Nephron (organoid): ENCODE data around the gene LHFPL4.

Source experiments
- H3K27ac Mint-ChIP-seq, 3 experiments: 2 replicates each; pipeline ENCODE4 v1.8.0; 2020; ENCODE audit warnings: mixed read lengths in 3 of 3, mild to moderate bottlenecking in 2 of 3, moderate library complexity in 1 of 3
- H3K27me3 Mint-ChIP-seq: 2 replicates; pipeline ENCODE4 v1.8.0; 2021; ENCODE audit warnings: low read depth, mild to moderate bottlenecking, moderate library complexity, mixed read lengths
- H3K36me3 Mint-ChIP-seq: 2 replicates; pipeline ENCODE4 v1.8.0; 2020; ENCODE audit warnings: low read depth, mixed read lengths
- H3K4me1 Mint-ChIP-seq: 2 replicates; pipeline ENCODE4 v1.8.0; 2020; ENCODE audit warnings: mixed read lengths
- H3K4me3 Mint-ChIP-seq, 3 experiments: 2 replicates each; pipeline ENCODE4 v1.8.0; 2020; ENCODE audit warnings: mild to moderate bottlenecking in 3 of 3, mixed read lengths in 3 of 3, moderate library complexity in 2 of 3
- H3K9me3 Mint-ChIP-seq: 2 replicates; pipeline ENCODE4 v1.8.0; 2020; ENCODE audit warnings: mixed read lengths
- TF ChIP-seq, protein P1 (sequence below), 3 experiments: fragments of 200-600 bp; sonication (generic); IDR thresholded peaks; one replicate each; pipeline ENCODE4 v1.5.0; 2021; ENCODE audit warnings: antibody characterized with exemption in 3 of 3; ENCODE audit not compliant: unreplicated experiment in 3 of 3

Gene LHFPL4

DNA sequence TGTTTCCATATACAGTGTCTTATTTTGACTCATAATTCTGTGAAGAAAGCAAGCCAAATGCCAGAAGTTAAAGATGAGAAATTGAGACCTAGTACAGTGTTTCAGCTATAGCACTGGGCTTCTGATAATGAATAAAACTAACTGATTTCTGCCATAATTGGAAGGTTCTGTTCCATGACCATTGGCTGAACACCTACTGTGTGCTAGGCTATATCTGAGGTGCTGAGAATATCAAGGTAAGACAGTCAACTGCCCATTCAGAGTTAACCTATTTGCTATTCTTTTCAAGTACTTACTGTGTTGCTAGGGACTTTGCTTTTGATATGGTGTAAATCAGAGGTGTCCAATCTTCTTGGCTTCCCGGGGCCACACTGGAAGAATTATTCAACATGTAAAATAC lies 73.4 kb downstream of the LHFPL4 start:
- TF ChIP-seq, protein P1, sequence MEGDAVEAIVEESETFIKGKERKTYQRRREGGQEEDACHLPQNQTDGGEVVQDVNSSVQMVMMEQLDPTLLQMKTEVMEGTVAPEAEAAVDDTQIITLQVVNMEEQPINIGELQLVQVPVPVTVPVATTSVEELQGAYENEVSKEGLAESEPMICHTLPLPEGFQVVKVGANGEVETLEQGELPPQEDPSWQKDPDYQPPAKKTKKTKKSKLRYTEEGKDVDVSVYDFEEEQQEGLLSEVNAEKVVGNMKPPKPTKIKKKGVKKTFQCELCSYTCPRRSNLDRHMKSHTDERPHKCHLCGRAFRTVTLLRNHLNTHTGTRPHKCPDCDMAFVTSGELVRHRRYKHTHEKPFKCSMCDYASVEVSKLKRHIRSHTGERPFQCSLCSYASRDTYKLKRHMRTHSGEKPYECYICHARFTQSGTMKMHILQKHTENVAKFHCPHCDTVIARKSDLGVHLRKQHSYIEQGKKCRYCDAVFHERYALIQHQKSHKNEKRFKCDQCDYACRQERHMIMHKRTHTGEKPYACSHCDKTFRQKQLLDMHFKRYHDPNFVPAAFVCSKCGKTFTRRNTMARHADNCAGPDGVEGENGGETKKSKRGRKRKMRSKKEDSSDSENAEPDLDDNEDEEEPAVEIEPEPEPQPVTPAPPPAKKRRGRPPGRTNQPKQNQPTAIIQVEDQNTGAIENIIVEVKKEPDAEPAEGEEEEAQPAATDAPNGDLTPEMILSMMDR (IDR thresholded peaks at IDR 0.05; ENCODE audit: unreplicated experiment in 3 of 3): no peak
- Mint-ChIP-seq H3K27ac (no peak overlapping the region), H3K4me3 (no peak overlapping the region), H3K4me1 (no peaks in the 10 kb centered on the region), H3K27me3 (no peaks in the 10 kb centered on the region), H3K9me3 (no peaks in the 10 kb centered on the region), H3K36me3 (peaks cover 89% of the 10 kb centered on the region)

DNA sequence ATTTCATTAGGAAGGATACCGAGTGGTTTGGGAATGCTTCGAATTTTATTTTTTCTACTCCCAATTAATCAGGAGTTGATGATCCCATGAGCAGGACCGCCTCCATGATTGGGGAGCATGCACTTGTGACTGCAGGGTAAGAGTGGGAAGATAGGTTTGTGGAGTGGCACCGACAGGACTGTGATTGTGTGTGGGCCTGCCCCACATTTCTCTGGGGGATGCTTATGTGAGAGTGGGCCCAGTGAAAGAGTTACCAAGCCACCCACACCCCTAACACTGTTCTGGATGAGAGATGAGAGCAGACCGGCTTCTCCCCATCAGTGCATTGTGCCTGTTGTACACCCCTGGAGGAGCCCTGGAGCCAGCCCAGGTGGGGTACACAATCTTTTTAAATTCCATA lies 76.7 kb downstream of the LHFPL4 start:
- Mint-ChIP-seq H3K27ac (peak overlapping the region in 1 of 3 experiments; percentile 56), H3K4me3 (no peak overlapping the region), H3K9me3 (no peaks in the 10 kb centered on the region), H3K36me3 (peaks cover 92% of the 10 kb centered on the region), H3K4me1 (no peaks in the 10 kb centered on the region), H3K27me3 (no peaks in the 10 kb centered on the region)
- TF ChIP-seq, protein P1 (IDR thresholded peaks at IDR 0.05; ENCODE audit: unreplicated experiment in 3 of 3): no peak

DNA sequence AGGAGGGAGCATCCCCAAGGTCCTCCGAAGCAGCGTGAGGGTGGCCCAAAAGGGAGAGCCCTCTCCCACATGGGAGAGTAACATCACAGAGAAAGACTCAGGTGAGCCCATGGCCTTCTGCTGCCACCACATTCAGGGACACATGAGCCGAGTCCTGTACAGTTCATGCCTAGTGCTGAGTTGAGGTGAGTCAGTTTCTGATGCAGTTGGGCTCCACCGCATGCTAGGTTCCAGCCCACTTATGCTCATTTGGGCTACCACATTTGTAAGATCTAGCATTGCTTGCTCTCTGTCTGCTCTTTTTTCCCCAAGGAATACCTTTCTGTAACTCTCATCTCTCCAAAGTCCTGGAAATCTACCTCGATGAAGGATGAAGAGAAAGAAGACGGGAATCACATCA lies 79.1 kb downstream of the LHFPL4 start:
- Mint-ChIP-seq H3K36me3 (peaks cover 93% of the 10 kb centered on the region), H3K4me3 (no peak overlapping the region)

DNA sequence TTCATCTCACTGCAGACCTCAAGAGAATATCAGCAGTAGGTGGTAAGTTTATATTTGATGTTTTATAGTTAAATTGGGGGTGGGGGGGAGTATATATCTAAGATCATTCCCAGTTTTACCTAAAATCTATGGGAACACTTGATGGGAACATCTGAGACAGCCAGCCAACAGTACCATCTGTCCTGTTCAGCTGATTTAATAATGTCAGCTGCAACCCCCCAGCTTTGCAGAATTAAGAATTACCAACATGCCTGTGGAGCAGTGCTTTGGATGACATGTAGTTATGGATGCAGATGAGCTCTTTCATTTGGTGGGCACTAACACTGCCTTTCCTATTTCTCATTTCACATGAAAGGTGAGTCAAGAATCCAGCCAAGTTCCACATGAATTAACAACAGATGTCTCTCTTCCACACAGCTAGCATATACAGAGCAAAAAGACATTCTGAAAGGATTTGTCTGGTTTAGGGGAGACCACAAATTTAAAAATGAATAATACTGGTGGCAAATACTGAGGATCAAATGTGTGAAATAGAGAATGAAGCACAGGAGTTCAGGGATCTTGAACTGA lies 80.0 kb downstream of the LHFPL4 start:
- Mint-ChIP-seq H3K9me3 (no peaks in the 10 kb centered on the region), H3K27ac (no peak overlapping the region)

More for the DNA sequence above, 79.1 kb downstream of the LHFPL4 start:
- Mint-ChIP-seq H3K27me3 (no peaks in the 10 kb centered on the region), H3K9me3 (no peaks in the 10 kb centered on the region), H3K4me1 (no peaks in the 10 kb centered on the region), H3K27ac (no peak overlapping the region)
- TF ChIP-seq, protein P1 (IDR thresholded peaks at IDR 0.05; ENCODE audit: unreplicated experiment in 3 of 3): no peak

DNA sequence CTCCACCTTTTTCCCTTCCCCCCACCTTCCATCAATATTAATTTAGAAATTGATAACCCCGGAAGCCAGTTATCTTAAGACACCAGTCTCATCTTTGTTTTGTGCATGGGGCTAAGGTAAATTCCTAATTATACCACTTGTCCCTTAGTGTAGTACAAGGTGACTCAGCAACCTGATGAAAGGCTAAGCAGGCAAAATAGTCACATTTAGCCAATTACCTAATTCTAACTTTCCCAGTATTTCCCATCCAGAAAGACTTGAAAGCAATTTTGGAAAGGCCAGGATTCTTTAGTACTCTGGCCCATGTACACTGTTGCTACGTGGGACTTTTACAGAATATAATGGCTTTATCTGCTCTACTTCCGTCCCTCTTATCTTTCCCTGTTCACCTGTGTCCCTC lies 83.6 kb downstream of the LHFPL4 start:
- TF ChIP-seq, protein P1 (IDR thresholded peaks at IDR 0.05; ENCODE audit: unreplicated experiment in 3 of 3): no peak
- H3K36me3 Mint-ChIP-seq: peaks cover 88% of the 10 kb centered on the region
- H3K4me1 Mint-ChIP-seq: no peaks in the 10 kb centered on the region
- H3K27me3 Mint-ChIP-seq: no peaks in the 10 kb centered on the region
- no peaks in the 10 kb centered on the region for H3K9me3 Mint-ChIP-seq
- H3K27ac Mint-ChIP-seq: no peak overlapping the region
- H3K4me3 Mint-ChIP-seq: no peak overlapping the region

More for the DNA sequence above, 80.0 kb downstream of the LHFPL4 start:
- Mint-ChIP-seq H3K27me3 (no peaks in the 10 kb centered on the region), H3K4me3 (no peak overlapping the region), H3K4me1 (no peaks in the 10 kb centered on the region), H3K36me3 (peaks cover 90% of the 10 kb centered on the region)
- TF ChIP-seq, protein P1 (IDR thresholded peaks at IDR 0.05; ENCODE audit: unreplicated experiment in 3 of 3): no peak

DNA sequence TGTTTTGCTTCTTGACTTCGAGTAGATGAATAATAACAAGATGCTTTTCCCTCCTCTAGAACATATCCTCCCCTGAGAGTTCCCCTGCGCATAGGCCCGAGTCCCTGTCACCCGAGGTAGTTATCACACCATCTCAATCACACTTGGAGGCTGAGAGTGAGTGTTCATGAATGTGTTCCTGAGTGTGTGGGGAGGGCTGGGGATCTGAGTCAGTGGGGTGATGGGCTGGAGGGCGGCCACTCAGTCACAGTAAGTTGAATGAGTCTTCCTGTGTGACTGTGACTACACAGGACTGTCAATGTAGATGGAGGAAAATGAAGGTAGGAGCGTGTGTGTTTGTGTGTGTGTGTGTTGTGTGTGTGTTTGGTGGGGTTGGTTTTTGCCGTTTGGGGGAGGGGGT lies 85.2 kb downstream of the LHFPL4 start:
- Mint-ChIP-seq H3K9me3 (no peaks in the 10 kb centered on the region), H3K36me3 (peaks cover 88% of the 10 kb centered on the region), H3K4me1 (no peaks in the 10 kb centered on the region), H3K27me3 (no peaks in the 10 kb centered on the region), H3K4me3 (no peak overlapping the region), H3K27ac (no peak overlapping the region)
- TF ChIP-seq, protein P1 (IDR thresholded peaks at IDR 0.05; ENCODE audit: unreplicated experiment in 3 of 3): no peak
